GM12801 (cell line): ENCODE data around the gene CCL27.

ENCODE experiments used
- TF ChIP-seq, protein P1 (sequence below): IDR thresholded peaks from one replicate; pipeline ENCODE4 v1.5.1; 2011; ENCODE audit warnings: control low read depth; ENCODE audit not compliant: insufficient read length; ENCODE audit errors: extremely low read depth

The CCL27 gene

DNA sequence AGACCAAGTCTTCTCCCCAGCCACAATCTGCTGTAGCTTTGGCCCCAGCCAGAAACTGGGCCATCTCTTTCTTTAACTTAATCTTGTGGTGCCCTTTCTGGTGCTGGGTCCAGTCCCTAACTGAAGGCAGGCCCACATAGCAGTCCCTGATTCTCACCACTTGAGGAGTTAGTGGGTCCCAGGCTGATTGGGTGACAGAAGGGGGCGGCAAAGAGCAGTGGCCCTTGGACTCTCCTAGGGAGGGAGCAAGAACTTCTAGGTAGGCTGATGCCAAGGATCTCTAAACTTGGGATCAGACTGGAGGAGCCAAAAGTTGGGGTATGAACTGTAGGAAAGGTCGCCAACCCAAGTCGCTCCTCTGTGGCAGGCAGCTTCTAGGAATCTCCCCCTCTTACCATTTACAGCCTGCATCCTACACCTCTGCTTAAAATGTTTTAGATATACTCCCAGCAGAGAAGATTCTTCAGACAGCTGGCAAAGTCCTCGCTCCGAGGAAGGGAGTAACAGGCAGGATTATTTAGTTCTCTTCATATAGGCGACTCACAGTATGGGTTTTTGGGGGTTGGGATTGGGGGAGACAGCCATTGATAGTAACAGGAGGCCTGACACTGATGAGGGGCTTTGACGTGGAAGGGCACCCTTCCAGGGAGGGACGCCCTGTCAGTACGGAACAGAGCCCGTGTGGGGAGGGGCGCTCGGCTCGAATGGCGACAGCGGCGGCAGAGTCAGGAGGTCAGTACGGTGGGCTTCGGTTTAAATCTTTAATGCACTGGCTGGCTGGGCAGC, 2.0 kb upstream of the CCL27 start:
- TF ChIP-seq, protein P1, sequence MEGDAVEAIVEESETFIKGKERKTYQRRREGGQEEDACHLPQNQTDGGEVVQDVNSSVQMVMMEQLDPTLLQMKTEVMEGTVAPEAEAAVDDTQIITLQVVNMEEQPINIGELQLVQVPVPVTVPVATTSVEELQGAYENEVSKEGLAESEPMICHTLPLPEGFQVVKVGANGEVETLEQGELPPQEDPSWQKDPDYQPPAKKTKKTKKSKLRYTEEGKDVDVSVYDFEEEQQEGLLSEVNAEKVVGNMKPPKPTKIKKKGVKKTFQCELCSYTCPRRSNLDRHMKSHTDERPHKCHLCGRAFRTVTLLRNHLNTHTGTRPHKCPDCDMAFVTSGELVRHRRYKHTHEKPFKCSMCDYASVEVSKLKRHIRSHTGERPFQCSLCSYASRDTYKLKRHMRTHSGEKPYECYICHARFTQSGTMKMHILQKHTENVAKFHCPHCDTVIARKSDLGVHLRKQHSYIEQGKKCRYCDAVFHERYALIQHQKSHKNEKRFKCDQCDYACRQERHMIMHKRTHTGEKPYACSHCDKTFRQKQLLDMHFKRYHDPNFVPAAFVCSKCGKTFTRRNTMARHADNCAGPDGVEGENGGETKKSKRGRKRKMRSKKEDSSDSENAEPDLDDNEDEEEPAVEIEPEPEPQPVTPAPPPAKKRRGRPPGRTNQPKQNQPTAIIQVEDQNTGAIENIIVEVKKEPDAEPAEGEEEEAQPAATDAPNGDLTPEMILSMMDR: no peak

DNA sequence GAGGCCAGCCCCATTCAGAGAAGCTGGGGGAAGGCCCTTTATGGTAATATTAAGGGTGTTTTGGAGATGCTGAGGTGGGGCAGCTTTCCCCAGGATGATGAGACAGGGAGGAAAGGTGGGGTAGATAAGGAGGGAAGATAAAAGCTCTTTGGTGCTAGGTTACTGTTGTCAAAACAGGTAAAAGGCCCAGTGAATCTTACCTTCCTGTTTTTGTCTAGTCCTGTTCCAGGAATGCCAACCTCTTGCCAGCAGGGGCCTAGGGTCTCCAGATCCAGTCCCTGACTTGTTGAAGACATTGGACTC, 797 bp upstream of the CCL27 start:
- TF ChIP-seq, protein P1: no peak

DNA sequence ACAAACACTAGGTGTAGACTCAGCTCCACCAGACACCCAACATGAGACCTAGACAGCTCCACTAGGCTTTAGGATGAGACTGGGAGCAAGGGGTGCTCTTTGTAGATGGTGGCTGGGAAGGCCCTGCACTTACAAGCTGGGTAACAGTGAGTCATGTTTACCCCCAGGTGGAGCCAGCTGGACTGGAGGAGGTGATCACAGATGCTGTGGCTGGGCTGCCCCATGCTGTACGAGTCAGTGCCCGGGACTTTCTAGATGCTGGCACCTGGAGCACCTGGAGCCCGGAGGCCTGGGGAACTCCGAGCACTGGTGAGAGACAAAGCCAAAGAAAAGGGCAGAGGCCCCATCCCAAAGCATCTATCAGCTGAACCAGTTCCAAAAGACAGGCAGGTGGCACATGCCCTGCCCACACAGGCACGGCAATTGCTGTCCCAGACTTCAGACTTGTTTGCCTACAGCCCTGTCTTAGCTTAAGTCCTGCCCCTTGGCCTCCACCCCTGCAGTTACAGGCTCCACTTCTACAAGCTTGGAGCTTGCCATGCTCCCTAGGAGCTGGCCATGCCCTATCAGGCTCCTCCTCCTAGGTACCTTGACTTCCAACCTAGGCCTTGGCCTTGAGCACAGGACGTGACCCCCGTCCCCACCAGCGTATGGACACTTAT, 2.7 kb downstream of the CCL27 start:
- TF ChIP-seq, protein P1: no peak

DNA sequence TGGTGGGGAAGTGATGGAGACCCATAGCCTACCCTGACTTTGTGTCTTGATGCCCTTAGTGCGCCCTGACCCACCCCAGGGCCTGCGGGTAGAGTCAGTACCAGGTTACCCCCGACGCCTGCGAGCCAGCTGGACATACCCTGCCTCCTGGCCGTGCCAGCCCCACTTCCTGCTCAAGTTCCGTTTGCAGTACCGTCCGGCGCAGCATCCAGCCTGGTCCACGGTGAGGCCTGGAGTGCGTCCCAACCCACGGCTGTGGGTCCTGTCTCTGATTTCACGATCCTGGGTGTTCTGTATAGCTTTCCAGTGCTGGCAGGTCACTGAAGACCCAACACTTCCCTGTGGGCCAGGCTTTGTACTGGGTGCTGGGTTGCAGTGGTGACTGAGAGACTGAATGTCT, 4.0 kb downstream of the CCL27 start:
- TF ChIP-seq, protein P1: no peak

DNA sequence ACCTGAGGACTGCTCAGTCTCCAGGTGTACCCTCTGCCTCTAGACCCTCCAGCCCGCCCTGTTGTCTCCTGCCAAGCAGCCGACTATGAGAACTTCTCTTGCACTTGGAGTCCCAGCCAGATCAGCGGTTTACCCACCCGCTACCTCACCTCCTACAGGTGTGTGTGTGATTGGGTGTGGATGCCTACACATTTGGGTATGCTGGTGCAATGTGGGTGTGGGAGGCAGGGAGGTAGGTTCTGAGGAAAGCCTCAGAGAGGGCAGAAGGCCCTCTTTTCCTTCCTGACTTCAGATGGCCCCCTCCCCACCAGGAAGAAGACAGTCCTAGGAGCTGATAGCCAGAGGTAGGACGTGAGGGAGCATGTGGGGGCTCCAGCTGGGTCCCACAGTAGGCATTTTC, 5.5 kb downstream of the CCL27 start:
- TF ChIP-seq, protein P1: no peak

DNA sequence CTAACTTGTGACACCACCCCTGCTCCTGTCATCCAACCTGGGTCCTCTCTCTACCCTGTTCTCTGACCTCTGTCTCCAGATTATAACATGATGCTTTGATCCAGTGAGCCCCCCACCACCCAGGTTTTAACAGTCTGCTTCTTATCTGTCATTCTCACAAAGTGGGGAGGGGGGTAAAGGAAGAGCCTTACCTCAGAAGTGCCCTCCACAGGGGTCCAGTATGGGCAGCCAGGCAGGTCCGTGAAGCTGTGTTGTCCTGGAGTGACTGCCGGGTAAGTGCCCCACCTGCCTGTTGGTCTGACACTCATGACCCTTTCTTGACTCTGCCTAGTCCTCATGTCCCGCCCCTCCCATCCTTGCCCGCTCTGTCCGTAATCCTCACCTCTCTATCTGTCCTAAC, 7.1 kb downstream of the CCL27 start:
- TF ChIP-seq, protein P1: no peak

DNA sequence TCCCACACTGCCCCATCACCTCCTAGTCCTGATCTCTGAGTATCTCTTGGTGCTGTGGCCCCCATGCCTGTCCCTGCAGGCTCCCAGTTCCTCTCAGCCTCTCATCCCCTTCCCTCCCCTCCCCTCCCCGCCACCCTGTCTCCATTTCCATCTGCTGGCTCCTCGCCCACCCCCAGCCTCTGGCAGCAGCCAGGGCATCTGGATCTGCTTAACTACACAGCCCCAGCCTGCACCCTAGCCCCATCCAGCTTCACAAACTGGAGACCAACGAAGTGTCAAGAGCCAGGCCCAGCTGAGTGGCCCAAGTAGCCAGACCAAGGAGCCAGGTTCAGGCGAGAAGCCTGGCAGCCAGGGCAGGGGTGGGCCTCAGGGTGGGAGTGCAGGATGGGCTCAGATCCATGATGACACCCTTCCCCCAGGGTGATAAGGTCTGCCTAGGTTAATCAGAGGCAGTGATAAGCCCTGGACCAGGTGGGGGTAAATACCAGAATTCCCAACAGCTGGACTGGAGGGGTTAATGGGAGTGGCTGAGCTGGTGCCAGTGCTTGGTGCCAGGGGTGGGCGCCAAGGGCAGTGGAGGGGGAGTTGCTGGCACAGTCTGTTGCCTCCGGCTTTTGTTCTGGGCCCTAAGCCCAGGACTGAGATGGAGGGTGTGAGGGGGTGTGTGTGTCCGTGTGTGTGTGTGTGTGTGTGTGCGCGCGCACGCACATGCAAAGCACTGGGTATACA, 8.0 kb downstream of the CCL27 start:
- TF ChIP-seq, protein P1: no peak
